Lower leg skin (tissue), 3 donors: ENCODE data around the gene CDK17.

ENCODE experiments used
- POLR2A ChIP-seq, 2 donors: fragments of 450-650 bp; IDR thresholded peaks; one replicate each; pipeline ENCODE4 v1.6.1; 2016 to 2017; ENCODE audit warnings: antibody characterized with exemption in 2 of 2, mild to moderate bottlenecking in 1 of 2, moderate library complexity in 1 of 2
- TF ChIP-seq, protein P1 (sequence below), 3 donors: fragments of 450-650 bp; IDR thresholded peaks; one replicate each; pipeline ENCODE4 v1.5.1; 2016; ENCODE audit warnings: antibody characterized with exemption in 3 of 3, mild to moderate bottlenecking in 3 of 3, moderate library complexity in 2 of 3

DNA sequence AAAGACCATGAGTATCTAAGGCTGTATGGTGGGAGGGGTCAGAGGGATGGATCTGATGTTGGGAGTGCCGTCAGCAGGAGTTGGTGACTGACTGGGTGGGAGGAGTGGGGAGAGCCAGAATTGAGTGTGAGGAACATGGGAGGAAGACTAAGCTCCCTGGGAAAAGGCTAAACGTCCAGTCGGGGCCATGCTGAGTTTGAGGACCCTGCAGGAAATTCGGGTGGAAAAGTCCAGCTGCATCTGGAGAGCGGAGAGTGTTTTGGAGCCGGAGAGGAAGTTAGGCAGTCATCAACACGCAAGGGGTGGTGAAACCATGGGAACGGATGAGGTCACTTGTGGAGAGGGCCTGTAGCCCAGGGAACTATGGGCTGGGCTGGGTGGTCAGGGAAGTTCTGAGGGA is 145.2 kb downstream of the CDK17 start:
- TF ChIP-seq POLR2A (IDR thresholded peaks at IDR 0.05) = no peak
- TF ChIP-seq, protein P1, sequence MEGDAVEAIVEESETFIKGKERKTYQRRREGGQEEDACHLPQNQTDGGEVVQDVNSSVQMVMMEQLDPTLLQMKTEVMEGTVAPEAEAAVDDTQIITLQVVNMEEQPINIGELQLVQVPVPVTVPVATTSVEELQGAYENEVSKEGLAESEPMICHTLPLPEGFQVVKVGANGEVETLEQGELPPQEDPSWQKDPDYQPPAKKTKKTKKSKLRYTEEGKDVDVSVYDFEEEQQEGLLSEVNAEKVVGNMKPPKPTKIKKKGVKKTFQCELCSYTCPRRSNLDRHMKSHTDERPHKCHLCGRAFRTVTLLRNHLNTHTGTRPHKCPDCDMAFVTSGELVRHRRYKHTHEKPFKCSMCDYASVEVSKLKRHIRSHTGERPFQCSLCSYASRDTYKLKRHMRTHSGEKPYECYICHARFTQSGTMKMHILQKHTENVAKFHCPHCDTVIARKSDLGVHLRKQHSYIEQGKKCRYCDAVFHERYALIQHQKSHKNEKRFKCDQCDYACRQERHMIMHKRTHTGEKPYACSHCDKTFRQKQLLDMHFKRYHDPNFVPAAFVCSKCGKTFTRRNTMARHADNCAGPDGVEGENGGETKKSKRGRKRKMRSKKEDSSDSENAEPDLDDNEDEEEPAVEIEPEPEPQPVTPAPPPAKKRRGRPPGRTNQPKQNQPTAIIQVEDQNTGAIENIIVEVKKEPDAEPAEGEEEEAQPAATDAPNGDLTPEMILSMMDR (IDR thresholded peaks at IDR 0.05) = no peak
